ENCODE results near the gene NEK6.

DNA sequence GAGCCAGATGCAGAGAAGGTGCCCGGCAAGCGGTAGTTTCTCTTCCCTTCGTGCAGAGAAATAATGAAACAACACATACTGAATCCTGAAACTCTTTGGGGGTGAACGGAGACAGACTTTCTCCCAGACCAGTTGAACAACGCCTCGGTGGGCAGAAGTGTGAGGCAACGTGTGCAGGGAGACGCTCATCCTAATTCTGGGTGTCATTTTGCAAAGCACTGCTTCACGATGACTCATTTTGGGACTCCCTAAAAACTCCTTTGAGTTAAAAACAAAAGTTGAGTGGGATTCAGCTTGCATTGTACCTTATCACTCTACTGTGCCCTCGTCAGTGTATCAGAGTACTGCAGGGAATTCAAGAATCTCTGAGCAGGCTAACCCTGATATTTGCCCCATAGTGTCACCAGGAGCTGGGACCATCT lies 3.5 kb upstream of the NEK6 start:
- TF ChIP-seq, protein P1, sequence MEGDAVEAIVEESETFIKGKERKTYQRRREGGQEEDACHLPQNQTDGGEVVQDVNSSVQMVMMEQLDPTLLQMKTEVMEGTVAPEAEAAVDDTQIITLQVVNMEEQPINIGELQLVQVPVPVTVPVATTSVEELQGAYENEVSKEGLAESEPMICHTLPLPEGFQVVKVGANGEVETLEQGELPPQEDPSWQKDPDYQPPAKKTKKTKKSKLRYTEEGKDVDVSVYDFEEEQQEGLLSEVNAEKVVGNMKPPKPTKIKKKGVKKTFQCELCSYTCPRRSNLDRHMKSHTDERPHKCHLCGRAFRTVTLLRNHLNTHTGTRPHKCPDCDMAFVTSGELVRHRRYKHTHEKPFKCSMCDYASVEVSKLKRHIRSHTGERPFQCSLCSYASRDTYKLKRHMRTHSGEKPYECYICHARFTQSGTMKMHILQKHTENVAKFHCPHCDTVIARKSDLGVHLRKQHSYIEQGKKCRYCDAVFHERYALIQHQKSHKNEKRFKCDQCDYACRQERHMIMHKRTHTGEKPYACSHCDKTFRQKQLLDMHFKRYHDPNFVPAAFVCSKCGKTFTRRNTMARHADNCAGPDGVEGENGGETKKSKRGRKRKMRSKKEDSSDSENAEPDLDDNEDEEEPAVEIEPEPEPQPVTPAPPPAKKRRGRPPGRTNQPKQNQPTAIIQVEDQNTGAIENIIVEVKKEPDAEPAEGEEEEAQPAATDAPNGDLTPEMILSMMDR (IDR thresholded peaks at IDR 0.05), result no peak
- no peak for TF ChIP-seq POLR2A (IDR thresholded peaks at IDR 0.05)

Measured in testis (tissue), 2 donors.